Endothelial cell of umbilical vein (primary cell): ENCODE measurements around the gene BABAM1. TPM values are rescaled to one million over a fixed set of nuclear protein-coding genes. Genes with fewer than 3 reads are reported as not detected.

ENCODE experiments used
- BruUV-seq: library from RNA; stranded (reverse); fragments of 400-500 nt; replicated peaks from 2 replicates; lab custom pipeline; 2021; lab: Mats Ljungman, UMichigan
- CTCF ChIA-PET: fragments of 300-600, 350-600 bp; sonication (Branson Sonifier 250); formaldehyde crosslinking; loops from one replicate; lab custom pipeline; 2021; ENCODE audit warnings: antibody characterized with exemption, inconsistent platforms; lab: Charles Lee
- POLR2A ChIA-PET: fragments of 300-600, 350-600 bp; sonication (Branson Sonifier 250); formaldehyde crosslinking; loops from one replicate; lab custom pipeline; 2021; ENCODE audit warnings: antibody characterized with exemption, inconsistent platforms; lab: Charles Lee
- DNase-seq: peaks from one replicate; pipeline ENCODE4 v3.0.0-alpha.2; 2011; ENCODE audit warnings: low read depth, low spot score
- FAIRE-seq: peaks from 2 replicates; lab custom pipeline; 2011; peaks lifted over from hg19 to GRCh38; lab: Jason Lieb, UNC
- H2AFZ ChIP-seq: 2 replicates; pipeline ENCODE4 v1.6.0; 2012; ENCODE audit warnings: low read depth, low read length, control low read depth, inconsistent platforms
- H3K27ac ChIP-seq: 2 replicates; pipeline ENCODE4 v1.5.1; 2011; ENCODE audit warnings: low read depth, mild to moderate bottlenecking, control low read depth, low read length, moderate library complexity; ENCODE audit not compliant: insufficient read depth
- H3K27me3 ChIP-seq, 2 experiments: 2 replicates each; pipeline versions ENCODE4 v1.6.0 to v1.6.1; 2011; ENCODE audit warnings: low read length in 2 of 2, mixed read lengths in 1 of 2; ENCODE audit not compliant: control insufficient read depth in 2 of 2, insufficient read depth in 2 of 2
- H3K36me3 ChIP-seq, 2 experiments: 2 replicates in 1 of 2; 3 replicates in 1 of 2; pipeline ENCODE4 v1.5.1; 2011; ENCODE audit warnings: low read length in 2 of 2, mild to moderate bottlenecking in 1 of 2, moderate library complexity in 1 of 2; ENCODE audit not compliant: control insufficient read depth in 2 of 2, insufficient read depth in 2 of 2; ENCODE audit errors: extremely low read depth in 1 of 2
- H3K4me1 ChIP-seq: 3 replicates; pipeline ENCODE4 v1.5.1; 2011; ENCODE audit warnings: mild to moderate bottlenecking, low read length; ENCODE audit not compliant: control insufficient read depth, insufficient read depth; ENCODE audit errors: extremely low read depth
- H3K4me2 ChIP-seq: 2 replicates; pipeline ENCODE4 v1.6.1; 2011; ENCODE audit warnings: low read length, control low read depth, mixed read lengths; ENCODE audit not compliant: insufficient read depth
- H3K4me3 ChIP-seq, 3 experiments: fragments of 200-600 bp in 1 of 3; sonication (generic), shearing (Covaris generic) in 1 of 3; replicated peaks in 1 of 3; 2 replicates each; pipeline ENCODE4 v1.5.1; 2011 to 2016; ENCODE audit warnings: control low read depth in 3 of 3, low read length in 3 of 3, mild to moderate bottlenecking in 2 of 3, inconsistent platforms in 1 of 3, low read depth in 1 of 3, moderate library complexity in 1 of 3; ENCODE audit not compliant: insufficient read depth in 1 of 3
- H3K79me2 ChIP-seq: 2 replicates; pipeline ENCODE4 v1.6.0; 2012; ENCODE audit warnings: low read length, inconsistent platforms; ENCODE audit not compliant: control insufficient read depth, insufficient read depth
- H3K9ac ChIP-seq: replicated peaks from 2 replicates; pipeline ENCODE3; 2011; ENCODE audit warnings: low read length, control low read depth; ENCODE audit not compliant: insufficient read depth; ENCODE audit errors: extremely low read depth
- H3K9me1 ChIP-seq: replicated peaks from 3 replicates; pipeline ENCODE4 v1.6.0; 2011; ENCODE audit warnings: mild to moderate bottlenecking, low read length; ENCODE audit not compliant: control insufficient read depth, insufficient read depth; ENCODE audit errors: extremely low read depth
- H3K9me3 ChIP-seq: replicated peaks from 2 replicates; pipeline ENCODE4 v1.5.1; 2012; ENCODE audit warnings: low read length, inconsistent platforms; ENCODE audit not compliant: control insufficient read depth, insufficient read depth
- H4K20me1 ChIP-seq: replicated peaks from 2 replicates; pipeline ENCODE3; 2011; ENCODE audit warnings: mild to moderate bottlenecking, low read length; ENCODE audit not compliant: control insufficient read depth, insufficient read depth; ENCODE audit errors: extremely low read depth
- CTCF ChIP-seq, 2 donors: IDR thresholded peaks; 1 replicate in 1 of 2; 2 replicates in 1 of 2; pipeline ENCODE4 v1.5.1; 2011; ENCODE audit warnings: low read length in 2 of 2, mild to moderate bottlenecking in 2 of 2, moderate library complexity in 2 of 2, control low read depth in 1 of 2, inconsistent platforms in 1 of 2, low read depth in 1 of 2; ENCODE audit not compliant: insufficient read depth in 1 of 2; ENCODE audit errors: extremely low read depth in 1 of 2
- EZH2 ChIP-seq: IDR thresholded peaks from 2 replicates; pipeline ENCODE4 v1.6.1; 2012; ENCODE audit warnings: borderline replicate concordance, low read depth, mild to moderate bottlenecking, moderate library complexity, low read length, inconsistent platforms; ENCODE audit not compliant: severe bottlenecking
- FOS ChIP-seq: IDR thresholded peaks from 2 replicates; pipeline ENCODE4 v1.6.1; 2011; ENCODE audit warnings: mild to moderate bottlenecking, low read length, moderate library complexity, borderline replicate concordance; ENCODE audit not compliant: insufficient read depth
- GATA2 ChIP-seq: IDR thresholded peaks from 2 replicates; pipeline ENCODE4 v1.7.0; 2011; ENCODE audit warnings: low read depth, mild to moderate bottlenecking, moderate library complexity, mixed read lengths, low read length; ENCODE audit not compliant: insufficient read length, insufficient read depth
- JUN ChIP-seq: IDR thresholded peaks from 2 replicates; pipeline ENCODE4 v1.6.1; 2011; ENCODE audit warnings: borderline replicate concordance, low read depth; ENCODE audit not compliant: insufficient read length, insufficient read depth
- MYC ChIP-seq: IDR thresholded peaks from one replicate; pipeline ENCODE4 v1.6.1; 2011; ENCODE audit warnings: mild to moderate bottlenecking, low read depth, low read length
- POLR2A ChIP-seq: IDR thresholded peaks from 2 replicates; pipeline ENCODE4 v1.6.1; 2012; ENCODE audit warnings: low read depth, mild to moderate bottlenecking, control low read depth, low read length
- POLR2AphosphoS5 ChIP-seq: IDR thresholded peaks from 2 replicates; pipeline ENCODE4 v1.6.1; 2012; ENCODE audit warnings: low read depth, mild to moderate bottlenecking, control low read depth, low read length, moderate library complexity; ENCODE audit not compliant: insufficient read depth
- dilution Hi-C: fragments of 300-500 bp; cut with MboI; formaldehyde crosslinking; loops from one replicate; pipeline ENCODE4 v1.15.0; 2019; ENCODE audit warnings: low sequenced_read_pairs; ENCODE audit not compliant: extremely low pct_ligation_motif_present
- intact Hi-C: fragments of 100-400 bp; cut with micrococcal nuclease; formaldehyde crosslinking; loops from one replicate; pipeline ENCODE4 v1.10.0; 2022
- polyA plus RNA-seq, 4 experiments: library from polyadenylated mRNA; depleted of rRNA in 3 of 4; stranded (reverse) in 3 of 4; unstranded in 1 of 4; fragments of >200 nt; gene quantifications; 2 replicates each; pipeline versions ENCODE4 v1.2.1 to v1.2.3, GENCODE V29; 2011 to 2012; ENCODE audit warnings: missing spikeins in 1 of 4
- total RNA-seq: library from RNA; stranded (reverse); gene quantifications from 2 replicates; pipeline ENCODE4 v1.2.3, GENCODE V29; 2021
- TF ChIP-seq, protein P1 (sequence below): IDR thresholded peaks from 2 replicates; pipeline ENCODE4 v1.6.1; 2011; ENCODE audit not compliant: insufficient read depth, insufficient read length

BABAM1 gene
- total and polyA plus RNA-seq, 2 donors (not counting 3 experiments of a cell fraction or from before 2014, with no cell fraction given), result 118 to 140 TPM

- H2AFZ ChIP-seq, result peak within 1 kb of the TSS; percentile 88
- H4K20me1 ChIP-seq, result no peaks in the 10 kb centered on the region
- H3K4me1 ChIP-seq, result peaks cover 17% of the 10 kb centered on the region
- peak within 1 kb of the TSS; percentile 81 for H3K4me2 ChIP-seq
- FAIRE-seq (peak; percentile 98), DNase-seq (peak; percentile 99)
- peak; percentile 57 for TF ChIP-seq FOS
- no peak for TF ChIP-seq JUN
- no peak for TF ChIP-seq EZH2
- no peak for TF ChIP-seq GATA2
- TF ChIP-seq POLR2A, result peak; percentile 86
- peak; percentile 91 for TF ChIP-seq POLR2AphosphoS5
- TF ChIP-seq, protein P1, sequence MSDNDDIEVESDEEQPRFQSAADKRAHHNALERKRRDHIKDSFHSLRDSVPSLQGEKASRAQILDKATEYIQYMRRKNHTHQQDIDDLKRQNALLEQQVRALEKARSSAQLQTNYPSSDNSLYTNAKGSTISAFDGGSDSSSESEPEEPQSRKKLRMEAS, result peak; percentile 35
- peak; percentile 78 to 87 for TF ChIP-seq CTCF (IDR thresholded peaks at IDR 0.05; ENCODE audit: extremely low read depth in 1 of 2, insufficient read depth in 1 of 2, low read depth in 1 of 2, low read length in 2 of 2)
- peak; percentile 24 for TF ChIP-seq MYC
- peak within 1 kb of the TSS; percentile 67 for H3K9ac ChIP-seq
- dilution Hi-C loops (no loop called here), intact Hi-C loops (loop anchor here (1.0 kb wide), 1 partner anchor 13 kb away; no protein-coding TSS in a partner anchor)
- H3K9me3 ChIP-seq, result no peaks in the 10 kb centered on the region
- POLR2A ChIA-PET, result interaction anchor here (0.5 to 1.1 kb wide), 4 partner anchors 13 to 128 kb away, joined by 3 to 8 read pairs (median 4); no protein-coding TSS in a partner anchor
- H3K4me3 ChIP-seq, result peak within 1 kb of the TSS; percentile 44 to 72 (median 59)
- H3K27ac ChIP-seq, result peak within 1 kb of the TSS; percentile 47
- no peaks in the 10 kb centered on the region for H3K36me3 ChIP-seq
- H3K9me1 ChIP-seq, result no peaks in the 10 kb centered on the region
- no TSS peak for BruUV-seq
- H3K27me3 ChIP-seq, result no peaks in the 10 kb centered on the region
- CTCF ChIA-PET, result interaction anchor here (0.6 to 3.3 kb wide), 15 partner anchors 9 to 114 kb away, joined by 3 to 70 read pairs (median 4); partner anchors contain the start of genes ANO8 and USE1
- peaks cover 13% of the 10 kb centered on the region for H3K79me2 ChIP-seq
These were observed 38.5 kb downstream of the BABAM1 start, which contains the start of gene MRPL34 for GRCh38 chr19:17305517-17306284. Gene MRPL34 (plus strand): TSS chr19:17305872. CDS start chr19:17305893, 21 bp downstream.
